SH-SY5Y (cell line): ENCODE results near the gene TMEM151B.

ENCODE experiments used
- GATA2 ChIP-seq: IDR thresholded peaks from 2 replicates; pipeline ENCODE4 v1.6.1; 2011; ENCODE audit warnings: mild to moderate bottlenecking, low read depth, low read length
- GATA3 ChIP-seq: IDR thresholded peaks from 2 replicates; pipeline ENCODE4 v1.6.1; 2011; ENCODE audit warnings: low read depth, mild to moderate bottlenecking, low read length, moderate library complexity

DNA sequence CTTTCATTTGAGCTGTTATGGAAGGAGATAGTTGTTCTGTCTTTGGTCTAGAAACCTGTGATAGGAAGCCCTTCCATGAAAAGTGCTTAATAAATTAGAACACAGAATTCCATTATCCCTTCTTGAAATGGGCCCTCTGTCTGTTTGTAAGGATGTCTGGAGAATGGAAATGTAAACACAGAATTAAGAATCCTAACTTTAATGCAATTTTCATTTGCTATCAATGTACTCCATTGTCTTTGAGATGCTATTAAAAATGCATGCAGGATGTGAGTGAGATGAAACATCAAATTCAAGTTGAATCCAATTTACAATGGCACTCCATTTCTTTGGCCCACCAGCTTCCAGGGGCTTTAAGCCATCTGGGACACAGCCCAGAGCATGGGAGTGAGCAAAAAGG lies 56.8 kb downstream of the TMEM151B start:
- TF ChIP-seq GATA2: no peak
- no peak for TF ChIP-seq GATA3
